IMR-90 (cell line): Measurements from ENCODE around the gene DGKZ. TPM values are rescaled to one million over a fixed set of nuclear protein-coding genes. Genes with fewer than 3 reads are reported as not detected.
A peak's percentile ranks its signal among the peaks of the same experiment; 100 is the strongest.

ENCODE experiments used
- ATAC-seq: fragments of 200-7000 bp; cut with Tn5 transposase; 2 replicates; pipeline ENCODE4 v1.9.1; 2020; ENCODE audit warnings: low read depth, mild to moderate bottlenecking, moderate library complexity
- BruUV-seq: library from RNA; stranded (reverse); fragments of 400-500 nt; replicated peaks from 2 replicates; lab custom pipeline; 2021; lab: Mats Ljungman, UMichigan
- CTCF ChIA-PET: fragments of 300-600 bp; formaldehyde crosslinking; extraction: SDS; loops from one replicate; lab custom pipeline; 2021; ENCODE audit warnings: antibody characterized with exemption; lab: Yijun Ruan, JAX
- POLR2A ChIA-PET: fragments of 300-600 bp; sonication (Branson Sonifier 250); formaldehyde crosslinking; loops from one replicate; lab custom pipeline; 2022; ENCODE audit warnings: antibody characterized with exemption; ENCODE audit not compliant: unreplicated experiment; lab: Charles Lee
- DNase-seq: peaks from one replicate; pipeline ENCODE4 v3.0.0; 2013
- H2AFZ ChIP-seq: replicated peaks from 2 replicates; pipeline ENCODE3; 2013; ENCODE audit warnings: low read length, mild to moderate bottlenecking; ENCODE audit not compliant: poor library complexity
- H2AK5ac ChIP-seq: 2 replicates; pipeline ENCODE4 v1.6.1; 2013; ENCODE audit warnings: low read depth, low read length, inconsistent platforms
- H2AK9ac ChIP-seq: replicated peaks from 2 replicates; pipeline ENCODE3; 2013; ENCODE audit warnings: mild to moderate bottlenecking, low read depth, low read length, moderate library complexity; ENCODE audit not compliant: poor library complexity
- H2BK120ac ChIP-seq: 2 replicates; pipeline ENCODE4 v1.6.1; 2013; ENCODE audit warnings: low read depth, low read length, inconsistent platforms
- H2BK15ac ChIP-seq: 3 replicates; pipeline ENCODE4 v1.6.1; 2013; ENCODE audit warnings: low read depth, low read length, inconsistent platforms
- H2BK20ac ChIP-seq: 2 replicates; pipeline ENCODE4 v1.6.1; 2013; ENCODE audit warnings: low read depth, mild to moderate bottlenecking, inconsistent platforms, low read length, moderate library complexity
- H2BK5ac ChIP-seq: 2 replicates; pipeline ENCODE4 v1.6.1; 2013; ENCODE audit warnings: mild to moderate bottlenecking, low read depth, low read length, inconsistent platforms; ENCODE audit not compliant: poor library complexity, severe bottlenecking
- H3K14ac ChIP-seq: replicated peaks from 2 replicates; pipeline ENCODE4 v1.6.1; 2013; ENCODE audit warnings: low read depth, low read length, inconsistent platforms
- H3K18ac ChIP-seq: 2 replicates; pipeline ENCODE4 v1.6.1; 2013; ENCODE audit warnings: low read depth, low read length, control low read depth
- H3K23ac ChIP-seq: 2 replicates; pipeline ENCODE4 v1.6.1; 2013; ENCODE audit warnings: low read depth, low read length, inconsistent platforms
- H3K27ac ChIP-seq: 2 replicates; pipeline ENCODE4 v1.5.1; 2013; ENCODE audit warnings: mild to moderate bottlenecking, control low read depth, low read length; ENCODE audit not compliant: insufficient read depth
- H3K27me3 ChIP-seq: 2 replicates; pipeline ENCODE4 v1.6.1; 2013; ENCODE audit warnings: low read length; ENCODE audit not compliant: control insufficient read depth, insufficient read depth
- H3K36me3 ChIP-seq: 2 replicates; pipeline ENCODE4 v1.6.1; 2013; ENCODE audit warnings: low read length, mixed read lengths; ENCODE audit not compliant: control insufficient read depth, insufficient read depth
- H3K4ac ChIP-seq: 2 replicates; pipeline ENCODE4 v1.6.1; 2013; ENCODE audit warnings: low read depth, low read length, inconsistent platforms
- H3K4me1 ChIP-seq: 2 replicates; pipeline ENCODE4 v1.6.1; 2013; ENCODE audit warnings: low read length, mixed read lengths; ENCODE audit not compliant: control insufficient read depth, insufficient read depth
- H3K4me2 ChIP-seq: 2 replicates; pipeline ENCODE4 v1.6.1; 2013; ENCODE audit warnings: low read depth, mild to moderate bottlenecking, control low read depth, low read length, moderate library complexity
- H3K4me3 ChIP-seq: 2 replicates; pipeline ENCODE4 v1.5.1; 2013; ENCODE audit warnings: low read depth, mild to moderate bottlenecking, control low read depth, low read length, moderate library complexity; ENCODE audit not compliant: insufficient read depth
- H3K56ac ChIP-seq: 2 replicates; pipeline ENCODE4 v1.6.1; 2013; ENCODE audit warnings: low read length, inconsistent platforms; ENCODE audit not compliant: insufficient read depth; ENCODE audit errors: extremely low read depth
- H3K79me1 ChIP-seq, 2 experiments: 2 replicates each; pipeline ENCODE4 v1.6.1; 2013; ENCODE audit warnings: low read length in 2 of 2, inconsistent platforms in 1 of 2, low read depth in 1 of 2
- H3K9ac ChIP-seq: 2 replicates; pipeline ENCODE4 v1.6.1; 2013; ENCODE audit warnings: low read depth, low read length, control low read depth
- H3K9me1 ChIP-seq: 2 replicates; pipeline ENCODE4 v1.6.1; 2013; ENCODE audit warnings: low read length, inconsistent platforms; ENCODE audit not compliant: insufficient read depth
- H3K9me3 ChIP-seq: 2 replicates; pipeline ENCODE4 v1.6.1; 2013; ENCODE audit warnings: low read length; ENCODE audit not compliant: control insufficient read depth, insufficient read depth
- H4K20me1 ChIP-seq: 2 replicates; pipeline ENCODE4 v1.6.1; 2013; ENCODE audit warnings: low read length, inconsistent platforms; ENCODE audit not compliant: insufficient read depth
- H4K5ac ChIP-seq: 2 replicates; pipeline ENCODE4 v1.6.1; 2013; ENCODE audit warnings: mild to moderate bottlenecking, low read depth, low read length, control low read depth
- H4K8ac ChIP-seq, 2 experiments: 2 replicates each; pipeline ENCODE4 v1.6.1; 2013; ENCODE audit warnings: low read depth in 2 of 2, low read length in 2 of 2, control low read depth in 1 of 2, inconsistent platforms in 1 of 2
- H4K91ac ChIP-seq: 2 replicates; pipeline ENCODE4 v1.6.1; 2013; ENCODE audit warnings: low read depth, low read length, inconsistent platforms; ENCODE audit not compliant: insufficient read depth
- BHLHE40 ChIP-seq: fragments of 150-350 bp; IDR thresholded peaks from 2 replicates; pipeline ENCODE4 v1.6.1; 2016; ENCODE audit warnings: mild to moderate bottlenecking, low read depth, low read length
- CEBPB ChIP-seq: IDR thresholded peaks from 2 replicates; pipeline ENCODE4 v1.6.1; 2012; ENCODE audit warnings: low read depth, low read length, improper control_type of control experiment
- CTCF ChIP-seq: conservative IDR thresholded peaks from 2 replicates; pipeline ENCODE4 v1.5.1; 2012; ENCODE audit warnings: mild to moderate bottlenecking, low read depth, low read length, improper control_type of control experiment
- FOS ChIP-seq: fragments of 150-350 bp; IDR thresholded peaks from 2 replicates; pipeline ENCODE4 v1.6.1; 2016; ENCODE audit warnings: low read depth, low read length
- NFE2L2 ChIP-seq: fragments of 150-350 bp; IDR thresholded peaks from 2 replicates; pipeline ENCODE4 v1.6.1; 2016; ENCODE audit warnings: low read depth, mild to moderate bottlenecking, low read length
- POLR2A ChIP-seq: IDR thresholded peaks from 2 replicates; pipeline ENCODE4 v1.6.1; 2012; ENCODE audit warnings: mild to moderate bottlenecking, low read depth, low read length
- RCOR1 ChIP-seq: IDR thresholded peaks from 2 replicates; pipeline ENCODE4 v1.6.1; 2012; ENCODE audit warnings: mild to moderate bottlenecking, low read length, improper control_type of control experiment; ENCODE audit not compliant: insufficient replicate concordance
- RFX5 ChIP-seq: IDR thresholded peaks from 2 replicates; pipeline ENCODE4 v1.8.0; 2012; ENCODE audit warnings: low read depth, mild to moderate bottlenecking, low read length, moderate library complexity
- SMC3 ChIP-seq: fragments of 150-350 bp; IDR thresholded peaks from 2 replicates; pipeline ENCODE4 v1.6.1; 2016; ENCODE audit warnings: low read depth, mild to moderate bottlenecking, antibody characterized with exemption, low read length, moderate library complexity
- WGBS, 2 experiments: methylation state at CpG; one replicate each; pipeline versions ENCODE4 v1.1.5 to v1.1.7; 2013; ENCODE audit warnings: missing lambda C conversion rate in 2 of 2; ENCODE audit not compliant: insufficient read length in 1 of 2; ENCODE audit errors: extremely low coverage in 2 of 2; 5-methylcytosine and 5-hydroxymethylcytosine counted together
- dilution Hi-C: fragments of 300-500 bp; cut with HindIII; formaldehyde crosslinking; loops from one replicate; pipeline ENCODE4 v1.14.3; 2018; ENCODE audit warnings: low sequenced_read_pairs; ENCODE audit not compliant: unreplicated experiment
- in situ Hi-C: fragments of 300-500 bp; cut with MboI; formaldehyde crosslinking; loops from 3 replicates; pipeline ENCODE4 v1.14.3; 2019; ENCODE audit warnings: low sequenced_read_pairs, inconsistent platforms, mixed read lengths
- intact Hi-C: fragments of 100-400 bp; cut with micrococcal nuclease; formaldehyde crosslinking; loops from 2 replicates; pipeline ENCODE4 v1.10.0; 2022
- polyA plus RNA-seq, 3 experiments: library from polyadenylated mRNA; depleted of rRNA; stranded (reverse); fragments of >200 nt; gene quantifications; 2 replicates each; pipeline ENCODE4 v1.2.3, GENCODE V29; 2012; ENCODE audit warnings: low replicate concordance in 1 of 3
- total RNA-seq: library from RNA; depleted of rRNA; stranded (reverse); fragments of >200 nt; gene quantifications from 2 replicates; pipeline ENCODE4 v1.2.3, GENCODE V29; 2012

DGKZ gene
- total and polyA plus RNA-seq, 2 of the 4 experiments (the other 2 are of a cell fraction), result 46.8 to 62.0 TPM

- TF ChIP-seq NFE2L2, result no peak
- TF ChIP-seq RCOR1, result no peak
- no peak for TF ChIP-seq POLR2A
- no peak for TF ChIP-seq FOS
- no peak for TF ChIP-seq RFX5
These were observed at the start of gene DGKZ (continued) for GRCh38 chr11:46346886-46347636.

- in situ Hi-C loops, result no loop called here
- Histone ChIP-seq H3K36me3 (peaks cover 27% of the 10 kb centered on the region), H4K8ac (peak overlapping the region; percentile 37 to 91), H3K4me2 (peak overlapping the region; percentile 98), H3K9ac (peak overlapping the region; percentile 71), H2AK5ac (peak overlapping the region; percentile 96), H3K4ac (peak overlapping the region; percentile 96), H2BK120ac (peak overlapping the region; percentile 96), H3K9me3 (no peaks in the 10 kb centered on the region), H4K5ac (peak overlapping the region; percentile 97), H2AFZ (peak overlapping the region; percentile 25), H3K4me3 (peak overlapping the region; percentile 18; the same call in 1 of the 2 replicates), H3K18ac (peak overlapping the region; percentile 97), H4K91ac (peak overlapping the region; percentile 96), H3K27me3 (no peaks in the 10 kb centered on the region), H2BK5ac (peak overlapping the region; percentile 95), H3K14ac (peak overlapping the region; percentile 94), H3K4me1 (peaks cover 44% of the 10 kb centered on the region), H3K56ac (peak overlapping the region; percentile 95), H2AK9ac (peak overlapping the region; percentile 33), H2BK15ac (peak overlapping the region; percentile 94), H3K9me1 (peaks cover 25% of the 10 kb centered on the region), H3K23ac (peak overlapping the region; percentile 97), H3K79me1 (peaks cover 26 to 67% of the 10 kb centered on the region in 2 experiments), H4K20me1 (peaks cover 19% of the 10 kb centered on the region), H3K27ac (peak overlapping the region; percentile 98), H2BK20ac (peak overlapping the region; percentile 97)
- CTCF ChIA-PET, result interaction anchor here (1.2 to 4.3 kb wide), 3 partner anchors 9 to 59 kb away, joined by 3 to 15 read pairs (median 5); no protein-coding TSS in a partner anchor
- peak; percentile 93 for DNase-seq
- peak; percentile 7; the same call in 1 of the 2 replicates for ATAC-seq
- peak; percentile 96 for TF ChIP-seq CEBPB
- TF ChIP-seq CTCF, result no peak
- TF ChIP-seq BHLHE40, result peak; percentile 40; the same call in 1 of the 2 replicates
- peak; percentile 98 for TF ChIP-seq FOS
- no peak for TF ChIP-seq SMC3
- TF ChIP-seq POLR2A, result peak; percentile 41; the same call in 1 of the 2 replicates
- no CpG with 5 or more reads among the region's 8 CpGs for WGBS, 2 experiments
- dilution Hi-C loops, result no loop called here
- no TSS peak for BruUV-seq
- POLR2A ChIA-PET, result no interaction called here
- intact Hi-C loops, result no loop called here
These were observed 48.4 kb upstream of the DGKZ start for GRCh38 chr11:46298699-46299433.
